Endodermal cell (in vitro differentiated cells): ENCODE measurements around the gene EIF4E2. TPM values are rescaled to one million over a fixed set of nuclear protein-coding genes. Genes with fewer than 3 reads are reported as not detected.
"Not testable (repeated sequence)": the region's sequence is repeated elsewhere in the genome, so short reads cannot be mapped to it uniquely, and the experiment has no call there.

Experiments
- DNase-seq: peaks from one replicate; pipeline ENCODE4 v3.0.0-alpha.2; 2017
- H3K27ac ChIP-seq: 2 replicates; pipeline ENCODE4 v1.5.1; 2013; ENCODE audit warnings: mild to moderate bottlenecking, low read depth, low read length, moderate library complexity
- H3K27me3 ChIP-seq: 2 replicates; pipeline ENCODE4 v1.6.1; 2013; ENCODE audit warnings: mild to moderate bottlenecking, low read length, moderate library complexity; ENCODE audit not compliant: insufficient read depth, control insufficient read depth, poor library complexity, severe bottlenecking
- H3K36me3 ChIP-seq: 2 replicates; pipeline ENCODE4 v1.7.0; 2013; ENCODE audit warnings: mild to moderate bottlenecking, low read length, moderate library complexity; ENCODE audit not compliant: control insufficient read depth, insufficient read depth
- H3K4me1 ChIP-seq: one replicate; pipeline ENCODE4 v1.7.0; 2013; ENCODE audit warnings: low read length; ENCODE audit not compliant: control insufficient read depth, insufficient read depth
- H3K4me3 ChIP-seq: 2 replicates; pipeline ENCODE4 v1.5.1; 2013; ENCODE audit warnings: mild to moderate bottlenecking, low read length, moderate library complexity
- H3K9ac ChIP-seq: 2 replicates; pipeline ENCODE4 v1.6.1; 2013; ENCODE audit warnings: mild to moderate bottlenecking, low read length, moderate library complexity; ENCODE audit not compliant: poor library complexity, severe bottlenecking; ENCODE audit errors: extremely low read depth
- H3K9me3 ChIP-seq: 2 replicates; pipeline ENCODE4 v1.6.1; 2013; ENCODE audit warnings: mild to moderate bottlenecking, low read length, moderate library complexity; ENCODE audit not compliant: control insufficient read depth
- H3K27ac Mint-ChIP-seq: 2 replicates; pipeline ENCODE4 v1.8.0; 2020; ENCODE audit warnings: mixed read lengths
- H3K27me3 Mint-ChIP-seq: 2 replicates; pipeline ENCODE4 v1.8.0; 2021; ENCODE audit warnings: mild to moderate bottlenecking, mixed read lengths; ENCODE audit not compliant: insufficient read depth
- H3K36me3 Mint-ChIP-seq: 2 replicates; pipeline ENCODE4 v1.8.0; 2020; ENCODE audit warnings: low read depth, mixed read lengths
- H3K4me1 Mint-ChIP-seq: 2 replicates; pipeline ENCODE4 v1.8.0; 2020; ENCODE audit warnings: mixed read lengths
- H3K4me3 Mint-ChIP-seq: 2 replicates; pipeline ENCODE4 v1.8.0; 2020; ENCODE audit warnings: mild to moderate bottlenecking, moderate library complexity, mixed read lengths
- H3K9me3 Mint-ChIP-seq: 2 replicates; pipeline ENCODE4 v1.8.0; 2020; ENCODE audit warnings: mild to moderate bottlenecking, mixed read lengths
- whole genome bisulfite sequencing, 2 experiments: methylation state at CpG; one replicate each; pipeline versions ENCODE4 v1.1.5 to v1.1.7; 2013; ENCODE audit warnings: missing lambda C conversion rate in 2 of 2, mixed read lengths in 1 of 2; ENCODE audit not compliant: insufficient coverage in 1 of 2, insufficient read length in 1 of 2; 5-methylcytosine and 5-hydroxymethylcytosine counted together
- total RNA-seq, 2 donors: library from RNA; stranded (reverse); fragmentation: NEBNext Ultra II Directional in 1 of 2; extraction: Animal tissue kit (Norgen Biotek cat#: 25700) in 1 of 2; gene quantifications; 2 replicates in 1 of 2; 3 replicates in 1 of 2; pipeline ENCODE4 v1.2.1, GENCODE V29; 2021
- TF ChIP-seq, protein P1 (sequence below): fragments of 200-600 bp; sonication (generic); conservative IDR thresholded peaks from 2 replicates; pipeline ENCODE4 v1.5.0; 2021; ENCODE audit warnings: antibody characterized with exemption, mild to moderate bottlenecking

EIF4E2 gene
- total RNA-seq, 2 donors from 2014 or later: 105 to 116 TPM

DNA sequence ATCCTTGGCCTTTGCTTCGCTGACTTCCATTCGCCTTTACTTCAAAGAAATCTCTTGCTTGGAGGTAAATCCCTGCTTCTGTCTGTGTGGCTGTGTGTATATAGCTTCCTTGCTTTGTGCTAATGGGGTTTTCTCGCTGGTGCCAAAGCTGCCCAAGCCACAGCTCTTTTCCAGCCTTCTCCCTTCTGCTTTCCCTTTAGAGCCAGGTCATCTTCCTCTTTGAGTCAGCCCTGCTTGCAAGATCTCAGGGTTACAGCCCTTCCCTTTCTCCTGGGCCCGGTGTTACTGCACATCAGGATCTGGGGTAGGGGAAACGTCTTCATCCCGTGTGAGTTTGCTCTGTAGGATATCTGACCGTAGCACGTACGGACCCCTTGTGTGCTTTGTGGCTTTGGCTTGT, 19.1 kb downstream of the EIF4E2 start:
- no peak overlapping the region for H3K27ac ChIP-seq
- no peaks in the 10 kb centered on the region for H3K9me3 ChIP-seq
- Mint-ChIP-seq H3K27me3 (no peaks in the 10 kb centered on the region), H3K4me1 (no peaks in the 10 kb centered on the region), H3K4me3 (no peak overlapping the region), H3K36me3 (peaks cover 83% of the 10 kb centered on the region), H3K27ac (peak overlapping the region; percentile 52), H3K9me3 (no peaks in the 10 kb centered on the region)
- no peak overlapping the region for H3K9ac ChIP-seq
- TF ChIP-seq, protein P1, sequence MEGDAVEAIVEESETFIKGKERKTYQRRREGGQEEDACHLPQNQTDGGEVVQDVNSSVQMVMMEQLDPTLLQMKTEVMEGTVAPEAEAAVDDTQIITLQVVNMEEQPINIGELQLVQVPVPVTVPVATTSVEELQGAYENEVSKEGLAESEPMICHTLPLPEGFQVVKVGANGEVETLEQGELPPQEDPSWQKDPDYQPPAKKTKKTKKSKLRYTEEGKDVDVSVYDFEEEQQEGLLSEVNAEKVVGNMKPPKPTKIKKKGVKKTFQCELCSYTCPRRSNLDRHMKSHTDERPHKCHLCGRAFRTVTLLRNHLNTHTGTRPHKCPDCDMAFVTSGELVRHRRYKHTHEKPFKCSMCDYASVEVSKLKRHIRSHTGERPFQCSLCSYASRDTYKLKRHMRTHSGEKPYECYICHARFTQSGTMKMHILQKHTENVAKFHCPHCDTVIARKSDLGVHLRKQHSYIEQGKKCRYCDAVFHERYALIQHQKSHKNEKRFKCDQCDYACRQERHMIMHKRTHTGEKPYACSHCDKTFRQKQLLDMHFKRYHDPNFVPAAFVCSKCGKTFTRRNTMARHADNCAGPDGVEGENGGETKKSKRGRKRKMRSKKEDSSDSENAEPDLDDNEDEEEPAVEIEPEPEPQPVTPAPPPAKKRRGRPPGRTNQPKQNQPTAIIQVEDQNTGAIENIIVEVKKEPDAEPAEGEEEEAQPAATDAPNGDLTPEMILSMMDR: no peak
- no peaks in the 10 kb centered on the region for H3K4me1 ChIP-seq
- H3K36me3 ChIP-seq: peaks cover 85% of the 10 kb centered on the region
- DNase-seq: no peak
- H3K27me3 ChIP-seq: no peaks in the 10 kb centered on the region
- 96 to 99% methylated on average over 8 to 9 of the region's 9 CpGs for WGBS, 2 experiments
- no peak overlapping the region for H3K4me3 ChIP-seq

DNA sequence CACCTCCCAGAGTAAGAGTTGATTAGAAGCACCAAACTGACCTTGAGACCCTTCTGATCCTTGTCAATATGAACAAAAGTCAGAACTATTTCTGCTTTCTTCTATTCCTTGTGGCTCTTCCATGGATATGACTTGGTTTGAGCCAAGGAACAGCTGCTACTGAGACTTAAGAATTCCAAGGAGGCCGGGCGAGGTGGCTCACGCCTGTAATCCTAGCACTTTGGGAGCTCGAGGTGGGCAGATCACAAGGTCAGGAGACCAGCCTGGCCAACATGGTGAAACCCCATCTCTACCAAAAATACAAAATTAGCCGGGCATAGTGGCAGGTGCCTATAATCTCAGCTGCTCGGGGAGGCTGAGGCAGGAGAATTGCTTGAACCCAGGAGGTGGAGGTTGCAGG, 20.0 kb downstream of the EIF4E2 start:
- not testable (repeated sequence) for DNase-seq, H3K4me3 Mint-ChIP-seq, H3K9me3 ChIP-seq, H3K4me1 ChIP-seq, H3K4me1 Mint-ChIP-seq, H3K4me3 ChIP-seq, H3K9ac ChIP-seq, H3K9me3 Mint-ChIP-seq, H3K27me3 Mint-ChIP-seq, H3K27ac Mint-ChIP-seq, H3K27ac ChIP-seq, H3K27me3 ChIP-seq
- H3K36me3 Mint-ChIP-seq: peaks cover 83% of the 10 kb centered on the region
- H3K36me3 ChIP-seq: peaks cover 85% of the 10 kb centered on the region
- WGBS, 2 experiments: 97 to 98% methylated on average over 5 to 6 of the region's 6 CpGs

DNA sequence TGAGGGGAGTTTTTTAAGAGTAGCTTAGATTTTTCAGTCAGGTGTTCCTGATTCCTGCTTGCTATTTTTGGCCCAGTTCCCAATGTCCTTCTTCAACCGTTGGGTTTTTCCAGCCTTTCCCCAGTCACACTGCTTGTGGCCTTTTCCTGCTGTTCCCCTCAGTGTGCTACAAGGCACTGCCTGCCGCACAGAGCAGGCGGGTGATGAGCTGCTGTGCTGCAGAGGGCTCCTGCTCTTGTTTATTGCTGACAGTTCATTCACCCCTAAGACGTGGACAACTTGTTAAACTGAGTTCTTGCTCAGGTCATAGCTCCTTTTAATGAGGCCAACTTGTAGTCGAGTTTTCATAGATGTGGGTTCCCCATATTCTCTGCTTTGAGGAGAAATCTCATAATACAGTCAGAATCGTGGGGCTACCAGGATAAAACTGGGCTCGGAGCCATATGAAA, 20.6 kb downstream of the EIF4E2 start:
- Histone ChIP-seq H3K4me3 (no peak overlapping the region), H3K27ac (no peak overlapping the region), H3K27me3 (no peaks in the 10 kb centered on the region), H3K36me3 (peaks cover 81% of the 10 kb centered on the region), H3K9ac (no peak overlapping the region), H3K4me1 (no peaks in the 10 kb centered on the region), H3K9me3 (no peaks in the 10 kb centered on the region)
- WGBS, 2 experiments: 93 to 95% methylated on average over 7 of the region's 7 CpGs
- TF ChIP-seq, protein P1: no peak
- H3K4me3 Mint-ChIP-seq: no peak overlapping the region
- no peak overlapping the region for H3K27ac Mint-ChIP-seq
- H3K27me3 Mint-ChIP-seq: no peaks in the 10 kb centered on the region
- no peaks in the 10 kb centered on the region for H3K4me1 Mint-ChIP-seq
- no peak for DNase-seq
- peaks cover 79% of the 10 kb centered on the region for H3K36me3 Mint-ChIP-seq
- H3K9me3 Mint-ChIP-seq: no peaks in the 10 kb centered on the region

DNA sequence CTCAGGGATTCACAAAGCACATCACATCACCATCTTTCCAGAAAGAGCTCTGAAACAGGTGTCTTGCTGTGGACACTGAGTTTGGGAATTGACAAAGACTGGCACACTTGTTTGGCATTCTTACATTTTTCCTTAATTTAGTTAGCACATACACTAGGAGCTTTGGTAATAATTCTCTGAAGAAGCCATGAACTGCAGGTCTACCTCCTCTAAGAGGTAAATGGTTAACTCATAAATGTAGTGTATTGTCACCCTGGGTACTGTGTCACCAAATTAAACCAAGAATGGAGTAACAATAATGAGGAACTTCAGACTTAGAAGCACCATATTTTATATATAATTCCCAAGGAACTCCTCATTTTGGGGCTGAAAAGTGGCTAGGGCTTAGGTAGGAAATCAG, 22.6 kb downstream of the EIF4E2 start:
- peaks cover 71% of the 10 kb centered on the region for H3K36me3 Mint-ChIP-seq
- H3K9me3 ChIP-seq: no peaks in the 10 kb centered on the region
- H3K36me3 ChIP-seq: peaks cover 76% of the 10 kb centered on the region
- no peaks in the 10 kb centered on the region for H3K4me1 ChIP-seq
- no peak overlapping the region for H3K9ac ChIP-seq
- H3K27me3 Mint-ChIP-seq: no peaks in the 10 kb centered on the region
- no peak overlapping the region for H3K4me3 ChIP-seq
- TF ChIP-seq, protein P1: no peak
- no peak for DNase-seq
- H3K4me1 Mint-ChIP-seq: no peaks in the 10 kb centered on the region
- H3K27ac ChIP-seq: no peak overlapping the region
- H3K4me3 Mint-ChIP-seq: no peak overlapping the region
- no peak overlapping the region for H3K27ac Mint-ChIP-seq
- no peaks in the 10 kb centered on the region for H3K27me3 ChIP-seq
- H3K9me3 Mint-ChIP-seq: no peaks in the 10 kb centered on the region
